Activated T-helper 1 cell treated with anti-CD3 and anti-CD28 coated beads, Interleukin-2, amount 50 U/mL, for 16 hours (primary cell): ENCODE measurements around the gene RAVER1.
"Not testable (repeated sequence)": the region's sequence is repeated elsewhere in the genome, so short reads cannot be mapped to it uniquely, and the experiment has no call there.

Source experiments
- DNase-seq, 2 donors: peaks; one replicate each; pipeline ENCODE4 v3.0.0-alpha.2; 2020; ENCODE audit warnings: low read depth in 1 of 2, low spot score in 1 of 2

RAVER1 gene

GRCh38 chr19:10346509-10346908, 13.2 kb upstream of the RAVER1 start:
- DNase-seq = no peak

- DNase-seq = no peak
These were observed 11.5 kb upstream of the RAVER1 start for GRCh38 chr19:10344780-10345179.

DNA sequence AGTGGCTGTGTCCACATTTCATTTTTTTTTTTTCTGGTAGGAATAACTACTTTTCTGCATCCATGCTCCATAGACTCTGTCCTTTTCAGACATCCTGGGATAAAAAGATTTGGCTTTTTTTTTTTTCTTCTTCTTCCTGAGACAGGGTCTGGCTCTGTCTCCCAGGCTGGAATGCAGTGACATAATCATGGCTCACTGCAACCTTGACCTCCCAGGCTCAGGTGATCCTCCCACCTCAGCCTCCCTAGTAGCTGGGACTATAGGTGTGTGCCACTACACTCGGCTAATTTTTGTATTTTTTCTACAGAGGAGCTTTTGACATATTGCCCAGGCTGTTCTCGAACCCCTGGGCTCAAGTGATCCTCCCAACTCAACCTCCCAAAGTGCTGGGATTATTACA, 10.2 kb upstream of the RAVER1 start:
- DNase-seq = no peak

DNA sequence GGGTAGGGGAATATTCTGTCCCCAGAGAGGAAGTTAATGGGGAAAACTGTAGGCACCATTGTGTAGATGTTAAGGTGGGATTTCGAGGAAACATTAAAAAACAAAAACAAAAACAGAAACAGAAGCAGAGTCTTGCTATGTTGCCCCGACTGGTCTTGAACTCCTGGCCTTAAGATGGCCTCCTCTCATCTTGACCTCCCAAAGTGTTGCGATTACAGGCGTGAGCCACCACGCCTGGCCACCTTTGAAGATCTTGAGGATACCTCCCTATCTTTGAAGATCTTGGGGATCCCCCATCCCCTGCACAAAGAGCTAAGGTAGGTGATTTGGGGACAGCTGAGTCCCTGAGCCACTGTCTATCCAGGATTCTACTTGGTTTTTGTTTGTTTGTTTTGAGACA, 6.6 kb upstream of the RAVER1 start:
- no peak for DNase-seq

DNA sequence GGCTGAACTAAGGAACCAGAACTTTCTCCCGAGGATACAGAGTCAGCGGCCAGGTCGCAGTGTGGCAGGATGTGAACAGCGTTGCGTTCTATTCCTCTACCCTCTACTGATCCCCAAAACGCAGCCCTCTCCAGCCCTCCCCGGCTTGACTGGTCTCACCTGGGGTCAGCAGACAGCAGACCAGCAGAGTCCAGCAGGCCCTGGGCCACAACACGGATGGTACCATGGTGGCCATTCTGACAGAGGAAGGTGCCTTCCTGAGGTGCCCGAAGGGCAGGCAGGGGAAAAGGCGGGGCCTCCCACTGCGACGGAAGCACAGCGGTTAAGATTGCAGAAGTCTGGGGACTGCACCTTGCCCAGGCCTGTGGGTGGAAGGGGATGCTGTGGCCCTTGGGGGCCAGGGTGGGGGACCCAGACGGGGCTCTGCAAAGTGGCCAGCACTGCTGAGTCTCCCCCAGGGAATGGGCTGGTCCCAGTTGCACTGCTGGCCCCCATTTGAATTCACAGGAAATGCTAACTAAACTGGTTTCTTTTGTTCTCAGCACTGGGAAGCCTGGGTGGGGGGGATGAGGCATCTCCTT, 6.1 kb upstream of the RAVER1 start, which contains the start of gene ICAM3:
ICAM3 (minus strand) TSS at position 245 of the 581 bp plus-strand sequence; CDS start at position 235, 10 bp downstream.
- peak; percentile 32 to 37 for DNase-seq

- no peak for DNase-seq
These were observed 5.6 kb upstream of the RAVER1 start for GRCh38 chr19:10338940-10339339.

- not testable (repeated sequence) for DNase-seq
These were observed 3.4 kb upstream of the RAVER1 start for GRCh38 chr19:10336725-10337124.

GRCh38 chr19:10335352-10335985, 2.1 kb upstream of the RAVER1 start:
- no peak for DNase-seq

DNA sequence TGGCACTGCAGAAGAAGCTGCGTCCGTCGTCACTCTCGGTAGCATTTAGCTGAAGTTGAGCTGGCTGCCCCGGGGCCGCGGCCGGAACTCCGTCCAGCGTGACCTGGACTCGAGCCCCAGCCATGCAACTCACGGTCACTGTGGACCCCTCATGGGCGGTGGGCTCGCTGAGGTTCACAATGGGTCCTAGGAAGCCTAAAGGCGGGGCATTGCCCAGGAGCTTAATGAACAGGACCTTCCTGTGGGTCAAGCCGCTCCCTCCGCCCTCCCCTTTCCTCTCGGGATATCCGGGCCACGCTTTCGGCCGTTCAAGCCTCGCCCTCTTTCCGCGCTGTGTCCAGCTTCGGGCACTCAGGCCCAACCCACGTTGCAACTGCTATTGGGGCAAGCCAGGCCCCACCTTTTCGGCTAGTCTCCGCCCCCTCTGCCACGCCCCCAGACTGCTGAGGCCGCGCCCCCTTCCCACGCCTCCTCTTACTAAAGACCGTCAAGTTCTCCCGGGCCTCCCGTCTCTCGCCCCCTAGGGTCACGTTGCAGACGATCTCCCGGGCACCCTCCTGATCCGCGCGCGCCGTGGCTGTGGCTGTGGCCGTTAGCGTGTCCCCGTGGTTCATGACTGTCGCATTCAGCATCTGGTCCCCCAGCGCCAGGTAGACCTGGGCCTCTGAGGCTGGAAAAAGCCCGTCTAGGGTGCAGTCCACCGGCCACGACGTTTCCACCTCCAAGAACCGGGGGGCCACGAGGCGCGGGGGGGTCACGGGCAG, 1.4 kb upstream of the RAVER1 start:
- no peak for DNase-seq

GRCh38 chr19:10333758-10334587, 644 bp upstream of the RAVER1 start:
- DNase-seq = no peak

DNA sequence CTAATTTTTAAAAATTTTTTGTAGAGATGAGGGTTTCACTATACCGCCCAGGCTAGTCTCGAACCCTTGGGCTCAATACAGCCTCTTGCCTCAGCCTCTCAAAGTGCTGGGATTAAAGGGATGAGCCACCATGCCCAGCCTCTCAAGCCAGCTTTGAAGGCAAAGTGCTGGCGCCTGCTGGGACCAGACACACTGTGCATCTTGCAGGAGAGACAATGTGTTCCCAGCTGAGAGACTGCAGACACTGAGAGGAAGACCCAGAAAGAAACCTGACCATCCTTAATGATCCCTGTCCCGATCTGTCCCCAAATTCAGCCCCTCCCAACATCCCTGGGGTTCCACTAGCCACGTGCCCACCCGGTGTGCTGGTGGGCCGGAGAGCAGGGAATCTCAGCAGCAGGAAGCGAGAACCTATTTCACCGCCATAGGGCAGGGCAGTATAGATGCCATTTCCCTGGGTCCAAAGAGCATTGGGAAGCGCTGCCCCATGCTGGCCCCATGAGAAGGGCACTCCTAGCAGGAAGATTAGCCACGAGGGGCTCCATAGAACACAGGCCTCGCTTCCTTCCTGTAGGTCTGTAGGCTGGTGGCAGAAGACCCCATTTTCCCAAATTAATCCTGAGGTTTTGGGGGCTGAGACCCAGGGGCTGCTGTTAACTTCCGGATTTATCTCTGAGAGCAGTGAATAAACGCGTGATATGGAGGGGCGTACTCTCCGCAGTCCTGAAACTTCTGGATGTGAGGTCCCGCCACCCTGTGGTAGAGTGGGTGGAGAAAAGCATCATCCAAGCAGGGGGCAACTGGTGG, 968 bp downstream of the RAVER1 start:
- DNase-seq = no peak

DNA sequence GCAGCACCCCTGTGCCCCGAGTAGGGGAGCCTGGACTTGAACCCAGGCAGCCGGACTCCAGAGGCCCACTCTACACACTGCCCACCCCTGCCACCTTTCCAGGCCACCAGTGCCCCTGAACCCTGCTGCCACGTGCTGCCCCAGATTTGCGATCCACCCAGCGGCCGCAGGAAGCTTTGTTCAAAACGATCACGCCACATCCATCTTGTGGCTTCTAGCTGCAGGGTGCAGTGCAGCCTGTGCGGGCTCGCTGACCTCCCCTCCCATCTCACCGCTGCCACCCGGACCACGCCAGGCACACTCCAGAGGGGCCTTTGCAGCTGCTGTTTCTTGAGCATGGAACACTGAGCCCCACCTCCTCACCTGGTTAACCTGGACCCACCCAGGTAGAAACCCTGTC, 3.8 kb downstream of the RAVER1 start:
- DNase-seq = no peak

- no peak for DNase-seq
These were observed 4.5 kb downstream of the RAVER1 start for GRCh38 chr19:10328558-10329429.

- no peak for DNase-seq
These were observed 5.5 kb downstream of the RAVER1 start for GRCh38 chr19:10327793-10328192.

GRCh38 chr19:10325732-10326131, 7.6 kb downstream of the RAVER1 start:
- DNase-seq = no peak

DNA sequence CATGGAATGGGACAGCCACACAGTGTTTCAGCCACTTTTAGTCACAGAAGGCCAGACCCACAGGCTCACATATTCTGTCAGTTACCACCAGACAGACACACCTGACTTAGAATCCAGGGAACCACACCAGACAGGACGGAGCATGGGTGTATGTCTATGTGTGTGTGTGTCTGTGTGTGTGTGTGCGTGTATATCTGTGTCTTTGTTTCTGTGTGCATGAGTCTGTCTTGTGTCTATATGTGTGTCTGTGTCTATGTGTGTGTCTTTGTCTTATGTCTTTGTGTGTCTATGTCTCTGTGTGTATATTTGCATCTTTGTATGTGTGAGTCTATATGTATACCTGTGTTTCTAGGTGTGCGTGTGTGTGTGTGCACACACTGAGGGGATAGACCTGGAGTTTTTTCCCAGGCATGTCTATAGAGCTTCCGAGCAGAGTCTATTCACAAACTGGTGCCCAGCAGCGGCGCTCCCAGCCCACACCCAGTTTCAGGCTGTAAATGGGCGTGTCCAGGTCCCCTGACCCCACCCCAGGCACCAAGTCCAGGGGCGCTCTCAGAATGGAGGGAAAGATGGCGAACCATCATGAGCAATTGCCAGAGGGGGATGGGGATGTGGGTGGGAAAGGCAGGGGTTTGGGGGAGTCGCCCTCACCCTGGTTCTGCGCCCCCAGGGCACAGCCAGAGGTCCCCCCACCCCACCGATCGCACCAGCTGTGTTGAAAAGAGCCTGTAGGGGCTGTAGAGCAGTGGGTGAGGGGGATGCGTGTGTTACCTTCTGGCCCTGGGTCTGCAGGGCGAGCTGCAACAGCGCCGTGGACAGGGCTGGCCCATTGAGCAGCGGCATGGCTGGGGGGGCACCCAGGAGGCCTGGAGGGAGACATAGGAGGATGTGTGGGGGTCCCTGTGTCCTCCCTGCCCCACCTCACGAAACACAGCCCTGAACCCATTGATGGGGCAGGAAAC, 11.2 kb downstream of the RAVER1 start:
- no peak for DNase-seq

DNA sequence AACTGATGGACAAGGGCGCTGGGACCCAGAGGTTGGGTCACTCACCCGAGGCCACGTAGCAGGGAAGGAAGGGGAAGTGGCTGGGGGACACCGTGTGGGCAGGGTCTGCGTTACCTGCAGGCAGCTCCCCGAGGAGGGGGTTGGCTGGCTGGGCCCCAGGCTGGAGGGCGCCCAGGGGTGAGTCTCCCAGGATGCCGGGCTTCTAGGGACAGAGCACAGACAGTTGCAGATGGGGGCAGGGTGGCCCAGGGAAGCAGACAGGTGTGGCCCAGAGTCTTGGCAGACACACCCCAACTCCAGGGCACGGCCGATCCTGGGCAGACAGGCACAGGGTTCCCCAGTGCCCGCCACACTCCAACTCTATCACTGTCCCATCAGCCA, 11.9 kb downstream of the RAVER1 start:
- no peak for DNase-seq

DNA sequence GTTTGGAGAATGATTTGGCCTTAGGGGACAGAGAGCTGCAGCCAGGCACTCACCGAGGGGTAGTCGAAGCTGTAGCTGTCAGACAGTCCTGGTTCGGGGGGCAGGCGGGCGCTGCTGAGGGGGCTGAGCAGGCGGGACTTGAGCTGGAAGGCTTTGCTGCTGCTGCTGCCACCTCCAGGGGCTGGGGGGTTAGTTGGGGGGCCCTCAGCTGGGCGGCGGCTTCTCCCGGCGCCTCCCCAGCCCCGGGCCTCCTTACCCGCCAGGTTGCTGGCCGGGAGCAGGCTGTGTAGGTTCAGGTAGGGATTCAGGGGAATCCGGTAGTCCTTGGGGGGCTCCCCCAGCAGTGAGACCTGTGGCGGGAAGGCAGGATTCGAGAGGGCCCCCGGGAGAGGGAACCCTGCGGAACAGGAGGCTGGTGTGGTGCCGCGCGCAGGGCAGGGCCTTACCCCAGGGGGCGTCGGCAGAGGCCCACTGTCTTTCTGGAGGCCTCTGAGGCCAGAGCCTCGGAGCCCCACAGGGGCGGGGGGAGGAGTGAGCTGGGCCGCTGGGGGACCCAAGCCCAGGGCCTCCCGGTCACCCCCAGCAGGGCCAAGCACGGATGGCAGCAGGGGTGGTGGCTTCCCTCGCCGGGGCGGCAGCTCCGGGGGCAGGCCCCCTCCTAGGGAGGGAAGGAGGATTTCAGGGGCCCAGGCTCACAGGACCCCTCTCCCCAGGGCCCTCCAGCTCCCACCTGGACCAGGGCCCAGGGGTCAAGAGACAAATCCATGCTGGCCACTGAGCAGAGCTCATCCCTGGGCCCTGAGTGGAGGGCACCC, 12.5 kb downstream of the RAVER1 start:
- DNase-seq = no peak
